HL-60 (cell line): ENCODE data around the gene CSHL1.

Experiments used
- POLR2AphosphoS5 ChIP-seq: IDR thresholded peaks from 2 replicates; pipeline ENCODE4 v1.6.1; 2012; ENCODE audit warnings: low read depth
- SPI1 ChIP-seq: IDR thresholded peaks from 2 replicates; pipeline ENCODE4 v1.6.1; 2012; ENCODE audit warnings: low read depth, mild to moderate bottlenecking, borderline replicate concordance
- TF ChIP-seq, protein P1 (sequence below): IDR thresholded peaks from one replicate; pipeline ENCODE4 v1.5.1; 2011; ENCODE audit warnings: low read length, control low read depth, inconsistent platforms; ENCODE audit not compliant: insufficient read depth
- TF ChIP-seq, protein P2 (sequence below): IDR thresholded peaks from 2 replicates; pipeline ENCODE4 v1.6.1; 2012; ENCODE audit warnings: low read depth; ENCODE audit not compliant: insufficient replicate concordance

DNA sequence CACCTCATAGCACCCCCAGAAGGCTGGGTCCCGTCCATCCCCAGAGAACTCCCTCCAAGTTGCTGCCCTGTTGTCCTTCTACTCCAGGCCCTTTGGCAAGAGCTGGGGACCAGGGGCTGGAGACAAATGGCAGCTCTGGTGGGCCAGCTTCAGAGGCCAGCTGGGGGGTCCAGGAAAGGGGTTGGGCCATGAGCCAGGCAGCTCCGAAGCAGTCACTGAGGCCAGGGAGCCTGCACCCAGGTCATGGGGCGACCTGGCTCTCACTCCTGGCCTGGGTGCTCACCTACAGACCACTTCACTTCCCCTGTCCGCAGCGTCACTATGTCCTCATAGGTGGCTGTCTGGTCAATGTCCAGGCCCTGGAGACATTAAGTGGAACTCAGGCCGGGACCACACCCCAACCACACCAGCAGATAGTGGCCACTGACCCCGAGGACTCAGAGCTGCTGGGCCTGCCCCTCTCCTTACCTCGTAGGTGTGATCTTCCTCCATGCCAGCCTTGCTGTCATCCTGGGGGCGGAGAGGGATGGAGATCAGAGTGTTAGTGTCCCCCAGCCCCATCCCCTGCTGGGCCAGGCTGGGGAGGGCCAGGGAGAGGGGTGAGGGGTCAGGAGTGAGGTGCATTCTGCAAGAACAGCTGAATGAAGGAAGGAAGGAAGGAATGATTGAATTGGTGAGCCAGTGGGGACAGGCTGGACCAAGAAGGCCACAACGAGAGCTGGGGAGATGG is 18.1 kb upstream of the CSHL1 start:
- TF ChIP-seq, protein P1, sequence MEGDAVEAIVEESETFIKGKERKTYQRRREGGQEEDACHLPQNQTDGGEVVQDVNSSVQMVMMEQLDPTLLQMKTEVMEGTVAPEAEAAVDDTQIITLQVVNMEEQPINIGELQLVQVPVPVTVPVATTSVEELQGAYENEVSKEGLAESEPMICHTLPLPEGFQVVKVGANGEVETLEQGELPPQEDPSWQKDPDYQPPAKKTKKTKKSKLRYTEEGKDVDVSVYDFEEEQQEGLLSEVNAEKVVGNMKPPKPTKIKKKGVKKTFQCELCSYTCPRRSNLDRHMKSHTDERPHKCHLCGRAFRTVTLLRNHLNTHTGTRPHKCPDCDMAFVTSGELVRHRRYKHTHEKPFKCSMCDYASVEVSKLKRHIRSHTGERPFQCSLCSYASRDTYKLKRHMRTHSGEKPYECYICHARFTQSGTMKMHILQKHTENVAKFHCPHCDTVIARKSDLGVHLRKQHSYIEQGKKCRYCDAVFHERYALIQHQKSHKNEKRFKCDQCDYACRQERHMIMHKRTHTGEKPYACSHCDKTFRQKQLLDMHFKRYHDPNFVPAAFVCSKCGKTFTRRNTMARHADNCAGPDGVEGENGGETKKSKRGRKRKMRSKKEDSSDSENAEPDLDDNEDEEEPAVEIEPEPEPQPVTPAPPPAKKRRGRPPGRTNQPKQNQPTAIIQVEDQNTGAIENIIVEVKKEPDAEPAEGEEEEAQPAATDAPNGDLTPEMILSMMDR, result no peak
- TF ChIP-seq, protein P2, sequence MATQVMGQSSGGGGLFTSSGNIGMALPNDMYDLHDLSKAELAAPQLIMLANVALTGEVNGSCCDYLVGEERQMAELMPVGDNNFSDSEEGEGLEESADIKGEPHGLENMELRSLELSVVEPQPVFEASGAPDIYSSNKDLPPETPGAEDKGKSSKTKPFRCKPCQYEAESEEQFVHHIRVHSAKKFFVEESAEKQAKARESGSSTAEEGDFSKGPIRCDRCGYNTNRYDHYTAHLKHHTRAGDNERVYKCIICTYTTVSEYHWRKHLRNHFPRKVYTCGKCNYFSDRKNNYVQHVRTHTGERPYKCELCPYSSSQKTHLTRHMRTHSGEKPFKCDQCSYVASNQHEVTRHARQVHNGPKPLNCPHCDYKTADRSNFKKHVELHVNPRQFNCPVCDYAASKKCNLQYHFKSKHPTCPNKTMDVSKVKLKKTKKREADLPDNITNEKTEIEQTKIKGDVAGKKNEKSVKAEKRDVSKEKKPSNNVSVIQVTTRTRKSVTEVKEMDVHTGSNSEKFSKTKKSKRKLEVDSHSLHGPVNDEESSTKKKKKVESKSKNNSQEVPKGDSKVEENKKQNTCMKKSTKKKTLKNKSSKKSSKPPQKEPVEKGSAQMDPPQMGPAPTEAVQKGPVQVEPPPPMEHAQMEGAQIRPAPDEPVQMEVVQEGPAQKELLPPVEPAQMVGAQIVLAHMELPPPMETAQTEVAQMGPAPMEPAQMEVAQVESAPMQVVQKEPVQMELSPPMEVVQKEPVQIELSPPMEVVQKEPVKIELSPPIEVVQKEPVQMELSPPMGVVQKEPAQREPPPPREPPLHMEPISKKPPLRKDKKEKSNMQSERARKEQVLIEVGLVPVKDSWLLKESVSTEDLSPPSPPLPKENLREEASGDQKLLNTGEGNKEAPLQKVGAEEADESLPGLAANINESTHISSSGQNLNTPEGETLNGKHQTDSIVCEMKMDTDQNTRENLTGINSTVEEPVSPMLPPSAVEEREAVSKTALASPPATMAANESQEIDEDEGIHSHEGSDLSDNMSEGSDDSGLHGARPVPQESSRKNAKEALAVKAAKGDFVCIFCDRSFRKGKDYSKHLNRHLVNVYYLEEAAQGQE, result no peak
- TF ChIP-seq POLR2AphosphoS5 (no peak), SPI1 (no peak)
